ENCODE data around the gene TTBK1. TPM values are rescaled to one million over a fixed set of nuclear protein-coding genes. Genes with fewer than 3 reads are reported as not detected.

Gene TTBK1
- polyA plus RNA-seq (4.2 and 6.8 TPM in 2 replicates), polyA minus RNA-seq (25.0 and 25.8 TPM in 2 replicates)

DNA sequence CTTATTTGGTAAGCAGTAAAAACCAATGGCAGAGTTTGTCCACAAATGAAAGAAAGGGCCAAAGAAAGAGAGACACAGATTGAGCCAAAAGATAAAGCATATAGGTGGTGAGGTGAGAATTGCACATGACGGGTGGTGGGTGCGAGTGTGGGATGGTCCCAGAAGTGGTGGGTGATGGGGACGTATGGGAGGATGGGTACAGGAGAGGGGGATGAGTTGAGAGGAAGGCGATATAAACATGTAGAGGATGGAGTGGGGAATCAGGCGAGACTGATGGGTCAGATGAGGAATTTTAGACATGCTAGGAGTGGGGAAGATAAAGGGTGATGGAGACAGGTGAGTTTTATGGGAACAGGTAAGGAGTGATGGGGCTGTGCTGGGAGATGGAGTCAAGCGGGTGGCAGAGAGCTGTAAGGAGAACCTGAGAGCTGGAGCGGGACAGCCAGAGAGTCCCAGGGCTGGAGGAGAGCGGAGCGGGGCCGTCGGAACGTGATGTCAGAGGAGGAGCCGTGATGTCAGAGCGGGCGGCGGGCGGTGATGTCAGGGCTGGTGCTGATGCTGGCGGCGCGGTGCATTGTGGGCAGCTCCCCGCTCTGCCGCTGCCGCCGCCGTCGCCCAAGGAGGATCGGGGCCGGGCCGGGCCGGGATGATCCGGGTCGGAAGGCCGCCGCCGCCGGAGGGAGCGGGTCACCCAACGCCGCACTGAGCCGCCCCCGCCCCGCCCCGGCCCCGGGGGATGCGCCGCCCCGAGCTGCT is at the start of gene TTBK1:
Gene TTBK1, plus strand, starts transcription at position 574 of the 756 bp plus-strand sequence. CDS start 3,180 bp downstream, outside the sequence.
- Histone ChIP-seq H3K27ac (ENCODE audit: low read length) (peak within 1 kb of the TSS; percentile 59), H3K4me2 (ENCODE audit: low read length) (peak within 1 kb of the TSS; percentile 89), H3K36me3 (ENCODE audit: insufficient read depth, low read length) (no peaks in the 10 kb centered on the region), H3K9me2 (ENCODE audit: insufficient read depth, low read length) (no peaks in the 10 kb centered on the region), H3F3A (ENCODE audit: insufficient read depth, low read length, poor library complexity, severe bottlenecking) (no peaks in the 10 kb centered on the region), H3K79me2 (replicated peaks; ENCODE audit: insufficient read depth, low read length) (peaks cover 16% of the 10 kb centered on the region), H3K4me3 (ENCODE audit: low read length) (peak within 1 kb of the TSS; percentile 75), H3K9ac (ENCODE audit: low read length) (peak within 1 kb of the TSS; percentile 93), H3K27me3 (ENCODE audit: insufficient read depth, low read depth, low read length) (peaks cover 3% of the 10 kb centered on the region), H3K9me3 (ENCODE audit: low read length) (no peaks in the 10 kb centered on the region), H2AFZ (ENCODE audit: low read depth, low read length) (peak within 1 kb of the TSS; percentile 87), H4K20me1 (ENCODE audit: insufficient read depth) (no peaks in the 10 kb centered on the region)
- peak; percentile 60 for TF ChIP-seq EP300 (conservative IDR thresholded peaks at IDR 0.05; ENCODE audit: poor library complexity, severe bottlenecking)
- peak; percentile 94 for TF ChIP-seq POLR2AphosphoS5 (IDR thresholded peaks at IDR 0.05)
- peak; percentile 18 for TF ChIP-seq SMC3 (conservative IDR thresholded peaks at IDR 0.05; ENCODE audit: poor library complexity)
- no peak for TF ChIP-seq RAD21 (conservative IDR thresholded peaks at IDR 0.05)

DNA sequence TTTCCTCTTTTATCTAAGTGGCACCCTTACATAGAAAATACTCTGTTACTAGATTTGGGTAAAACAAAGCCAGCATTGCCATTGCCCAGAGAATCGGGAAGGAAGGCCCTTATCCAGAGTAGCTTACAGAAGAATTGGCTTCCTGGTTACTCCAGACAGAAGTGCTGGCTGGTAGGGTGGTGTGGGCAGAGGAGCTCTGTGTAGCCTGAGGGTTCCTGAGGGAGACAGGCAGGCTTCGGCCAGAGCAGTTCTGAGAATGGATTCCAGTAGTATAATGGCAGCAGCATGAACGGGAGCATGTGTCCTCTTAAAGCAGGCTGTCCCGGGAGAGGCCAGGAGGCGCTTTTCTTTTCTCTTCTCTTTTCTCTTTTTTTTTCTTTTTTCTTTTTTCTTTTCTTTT is 49.4 kb upstream of the TTBK1 start:
- Histone ChIP-seq H3K9me2 (ENCODE audit: insufficient read depth, low read length) (no peaks in the 10 kb centered on the region), H3K79me2 (replicated peaks; ENCODE audit: insufficient read depth, low read length) (no peaks in the 10 kb centered on the region), H3K4me2 (ENCODE audit: low read length) (no peak overlapping the region), H3K9me3 (ENCODE audit: low read length) (no peaks in the 10 kb centered on the region), H3K4me3 (ENCODE audit: low read length) (no peak overlapping the region), H3K27me3 (ENCODE audit: insufficient read depth, low read depth, low read length) (no peaks in the 10 kb centered on the region), H3F3A (ENCODE audit: insufficient read depth, low read length, poor library complexity, severe bottlenecking) (no peaks in the 10 kb centered on the region), H3K9ac (ENCODE audit: low read length) (no peak overlapping the region), H2AFZ (ENCODE audit: low read depth, low read length) (no peak overlapping the region), H3K27ac (ENCODE audit: low read length) (no peak overlapping the region), H3K36me3 (ENCODE audit: insufficient read depth, low read length) (no peaks in the 10 kb centered on the region), H4K20me1 (ENCODE audit: insufficient read depth) (no peaks in the 10 kb centered on the region)
- TF ChIP-seq, protein P1, sequence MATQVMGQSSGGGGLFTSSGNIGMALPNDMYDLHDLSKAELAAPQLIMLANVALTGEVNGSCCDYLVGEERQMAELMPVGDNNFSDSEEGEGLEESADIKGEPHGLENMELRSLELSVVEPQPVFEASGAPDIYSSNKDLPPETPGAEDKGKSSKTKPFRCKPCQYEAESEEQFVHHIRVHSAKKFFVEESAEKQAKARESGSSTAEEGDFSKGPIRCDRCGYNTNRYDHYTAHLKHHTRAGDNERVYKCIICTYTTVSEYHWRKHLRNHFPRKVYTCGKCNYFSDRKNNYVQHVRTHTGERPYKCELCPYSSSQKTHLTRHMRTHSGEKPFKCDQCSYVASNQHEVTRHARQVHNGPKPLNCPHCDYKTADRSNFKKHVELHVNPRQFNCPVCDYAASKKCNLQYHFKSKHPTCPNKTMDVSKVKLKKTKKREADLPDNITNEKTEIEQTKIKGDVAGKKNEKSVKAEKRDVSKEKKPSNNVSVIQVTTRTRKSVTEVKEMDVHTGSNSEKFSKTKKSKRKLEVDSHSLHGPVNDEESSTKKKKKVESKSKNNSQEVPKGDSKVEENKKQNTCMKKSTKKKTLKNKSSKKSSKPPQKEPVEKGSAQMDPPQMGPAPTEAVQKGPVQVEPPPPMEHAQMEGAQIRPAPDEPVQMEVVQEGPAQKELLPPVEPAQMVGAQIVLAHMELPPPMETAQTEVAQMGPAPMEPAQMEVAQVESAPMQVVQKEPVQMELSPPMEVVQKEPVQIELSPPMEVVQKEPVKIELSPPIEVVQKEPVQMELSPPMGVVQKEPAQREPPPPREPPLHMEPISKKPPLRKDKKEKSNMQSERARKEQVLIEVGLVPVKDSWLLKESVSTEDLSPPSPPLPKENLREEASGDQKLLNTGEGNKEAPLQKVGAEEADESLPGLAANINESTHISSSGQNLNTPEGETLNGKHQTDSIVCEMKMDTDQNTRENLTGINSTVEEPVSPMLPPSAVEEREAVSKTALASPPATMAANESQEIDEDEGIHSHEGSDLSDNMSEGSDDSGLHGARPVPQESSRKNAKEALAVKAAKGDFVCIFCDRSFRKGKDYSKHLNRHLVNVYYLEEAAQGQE (IDR thresholded peaks at IDR 0.05; ENCODE audit: borderline replicate concordance), result no peak

DNA sequence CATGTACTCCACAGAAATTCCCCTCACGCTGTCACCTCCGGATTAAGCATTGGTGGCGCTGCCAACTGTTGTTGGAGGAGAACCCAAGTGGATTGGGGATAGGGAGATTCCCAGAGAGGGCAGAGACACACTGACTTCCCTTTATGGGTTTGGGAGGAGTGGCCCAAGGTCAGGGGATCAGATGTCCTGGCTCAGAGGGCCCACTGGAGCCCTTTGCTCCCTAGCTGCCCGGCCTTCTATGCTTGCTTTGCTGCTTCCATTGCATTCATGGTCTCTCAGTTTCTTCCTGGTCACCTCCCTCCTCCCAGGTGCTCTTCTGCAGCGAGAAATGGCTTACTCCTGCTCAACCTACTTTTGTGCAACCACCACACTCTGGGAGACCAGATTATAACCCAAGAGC is 46.9 kb upstream of the TTBK1 start:
- Histone ChIP-seq H3K36me3 (ENCODE audit: insufficient read depth, low read length) (no peaks in the 10 kb centered on the region), H3K9me3 (ENCODE audit: low read length) (no peaks in the 10 kb centered on the region), H3K4me2 (ENCODE audit: low read length) (no peak overlapping the region), H3K9me2 (ENCODE audit: insufficient read depth, low read length) (no peaks in the 10 kb centered on the region), H3K4me3 (ENCODE audit: low read length) (no peak overlapping the region), H3K27ac (ENCODE audit: low read length) (no peak overlapping the region), H3F3A (ENCODE audit: insufficient read depth, low read length, poor library complexity, severe bottlenecking) (no peaks in the 10 kb centered on the region), H2AFZ (ENCODE audit: low read depth, low read length) (no peak overlapping the region), H3K27me3 (ENCODE audit: insufficient read depth, low read depth, low read length) (no peaks in the 10 kb centered on the region), H4K20me1 (ENCODE audit: insufficient read depth) (no peaks in the 10 kb centered on the region), H3K79me2 (replicated peaks; ENCODE audit: insufficient read depth, low read length) (no peaks in the 10 kb centered on the region), H3K9ac (ENCODE audit: low read length) (no peak overlapping the region)
- TF ChIP-seq, protein P1 (IDR thresholded peaks at IDR 0.05; ENCODE audit: borderline replicate concordance), result no peak
- no peak for TF ChIP-seq EZH2 (IDR thresholded peaks at IDR 0.05; ENCODE audit: borderline replicate concordance, insufficient read depth, low read length, poor library complexity, severe bottlenecking)
- TF ChIP-seq EP300 (conservative IDR thresholded peaks at IDR 0.05; ENCODE audit: poor library complexity, severe bottlenecking), result no peak
- TF ChIP-seq, protein P2, sequence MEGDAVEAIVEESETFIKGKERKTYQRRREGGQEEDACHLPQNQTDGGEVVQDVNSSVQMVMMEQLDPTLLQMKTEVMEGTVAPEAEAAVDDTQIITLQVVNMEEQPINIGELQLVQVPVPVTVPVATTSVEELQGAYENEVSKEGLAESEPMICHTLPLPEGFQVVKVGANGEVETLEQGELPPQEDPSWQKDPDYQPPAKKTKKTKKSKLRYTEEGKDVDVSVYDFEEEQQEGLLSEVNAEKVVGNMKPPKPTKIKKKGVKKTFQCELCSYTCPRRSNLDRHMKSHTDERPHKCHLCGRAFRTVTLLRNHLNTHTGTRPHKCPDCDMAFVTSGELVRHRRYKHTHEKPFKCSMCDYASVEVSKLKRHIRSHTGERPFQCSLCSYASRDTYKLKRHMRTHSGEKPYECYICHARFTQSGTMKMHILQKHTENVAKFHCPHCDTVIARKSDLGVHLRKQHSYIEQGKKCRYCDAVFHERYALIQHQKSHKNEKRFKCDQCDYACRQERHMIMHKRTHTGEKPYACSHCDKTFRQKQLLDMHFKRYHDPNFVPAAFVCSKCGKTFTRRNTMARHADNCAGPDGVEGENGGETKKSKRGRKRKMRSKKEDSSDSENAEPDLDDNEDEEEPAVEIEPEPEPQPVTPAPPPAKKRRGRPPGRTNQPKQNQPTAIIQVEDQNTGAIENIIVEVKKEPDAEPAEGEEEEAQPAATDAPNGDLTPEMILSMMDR (IDR thresholded peaks at IDR 0.05; ENCODE audit: poor library complexity, severe bottlenecking), result no peak
- no peak for TF ChIP-seq TAF1 (IDR thresholded peaks at IDR 0.05; ENCODE audit: low read depth)
- TF ChIP-seq MXI1 (conservative IDR thresholded peaks at IDR 0.05; ENCODE audit: poor library complexity, severe bottlenecking), result no peak
- no peak for TF ChIP-seq SMC3 (conservative IDR thresholded peaks at IDR 0.05; ENCODE audit: poor library complexity)
- no peak for TF ChIP-seq RAD21 (conservative IDR thresholded peaks at IDR 0.05)
- no peak for TF ChIP-seq POLR2AphosphoS5 (IDR thresholded peaks at IDR 0.05)

All from neural cell (in vitro differentiated cells).